HG02642 (cell line): Measurements from ENCODE around the gene GJE1.

Experiments used
- ATAC-seq: cut with Tn5 transposase; IDR thresholded peaks from one replicate; pipeline ENCODE4 v1.9.1; 2021; ENCODE audit warnings: mild to moderate bottlenecking; ENCODE audit not compliant: unreplicated experiment, poor library complexity

Gene GJE1

DNA sequence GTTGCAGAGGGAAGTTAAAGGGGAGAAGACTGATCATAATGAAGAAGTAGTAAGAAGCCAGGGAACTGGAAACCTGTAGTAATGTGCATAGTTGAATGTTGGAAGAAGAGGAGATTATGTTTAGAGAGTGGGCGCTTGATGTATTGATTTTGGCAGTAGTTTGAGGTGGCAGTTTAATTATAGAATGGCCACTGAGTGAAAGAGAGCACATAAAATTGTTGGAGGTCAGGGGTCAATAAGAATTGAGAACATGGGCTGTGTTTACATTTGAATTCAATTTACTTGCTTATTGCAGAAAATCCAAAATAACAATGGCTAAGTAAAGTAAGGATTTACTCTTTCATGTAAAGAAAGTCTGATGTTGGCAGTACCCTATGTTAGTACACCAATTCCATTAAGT, 30.1 kb downstream of the GJE1 start:
- ATAC-seq: no peak

GRCh38 chr6:142165227-142165626, 32.5 kb downstream of the GJE1 start:
- ATAC-seq: no peak

DNA sequence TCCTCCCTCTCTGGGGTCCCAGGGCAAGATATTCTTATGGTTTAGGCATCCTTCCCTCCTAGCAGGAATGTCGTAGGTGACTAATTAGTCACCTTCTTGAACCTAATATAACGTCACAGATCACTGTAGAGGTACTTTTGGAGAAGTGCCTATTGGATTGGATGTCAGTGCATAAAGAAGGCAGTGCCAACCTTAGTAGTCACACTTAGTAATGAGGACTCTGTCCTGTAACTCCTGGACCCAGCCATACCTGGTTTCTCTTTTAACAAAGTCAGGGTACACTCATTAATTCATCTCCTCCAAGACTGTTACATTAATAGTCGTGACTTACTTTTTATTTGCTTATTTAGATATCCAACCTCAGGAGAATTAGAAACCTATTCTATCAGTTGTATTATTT, 34.3 kb downstream of the GJE1 start:
- no peak for ATAC-seq

GRCh38 chr6:142167486-142167885, 34.8 kb downstream of the GJE1 start:
- no peak for ATAC-seq

- no peak for ATAC-seq
Observed at GRCh38 chr6:142171351-142171750, 38.6 kb downstream of the GJE1 start.

DNA sequence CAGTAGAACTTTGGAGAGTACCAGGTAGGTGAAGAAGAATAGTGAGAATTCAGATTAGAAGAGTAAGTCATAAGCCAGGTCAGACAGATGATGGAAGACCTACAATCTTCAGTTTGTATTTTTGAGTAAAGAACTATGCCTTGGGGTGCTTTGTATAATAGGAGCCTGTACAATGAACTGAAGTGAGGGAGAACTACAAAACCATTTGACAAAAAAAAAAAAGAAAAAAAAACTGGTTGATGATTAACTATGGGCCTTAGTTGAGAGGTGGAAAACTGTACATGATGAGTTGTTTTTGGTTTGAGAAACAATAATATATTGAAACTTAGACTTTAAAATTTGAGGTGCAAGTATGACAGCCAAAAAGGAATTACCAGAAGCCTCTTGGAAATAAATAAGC, 40.0 kb downstream of the GJE1 start:
- ATAC-seq: no peak

- no peak for ATAC-seq
Observed at GRCh38 chr6:142173980-142174379, 41.3 kb downstream of the GJE1 start.

GRCh38 chr6:142174703-142175102, 42.0 kb downstream of the GJE1 start:
- no peak for ATAC-seq

- ATAC-seq: no peak
Observed at GRCh38 chr6:142178129-142178528, 45.4 kb downstream of the GJE1 start.

GRCh38 chr6:142182004-142182403, 49.3 kb downstream of the GJE1 start:
- no peak for ATAC-seq

GRCh38 chr6:142183351-142183750, 50.6 kb downstream of the GJE1 start:
- no peak for ATAC-seq

DNA sequence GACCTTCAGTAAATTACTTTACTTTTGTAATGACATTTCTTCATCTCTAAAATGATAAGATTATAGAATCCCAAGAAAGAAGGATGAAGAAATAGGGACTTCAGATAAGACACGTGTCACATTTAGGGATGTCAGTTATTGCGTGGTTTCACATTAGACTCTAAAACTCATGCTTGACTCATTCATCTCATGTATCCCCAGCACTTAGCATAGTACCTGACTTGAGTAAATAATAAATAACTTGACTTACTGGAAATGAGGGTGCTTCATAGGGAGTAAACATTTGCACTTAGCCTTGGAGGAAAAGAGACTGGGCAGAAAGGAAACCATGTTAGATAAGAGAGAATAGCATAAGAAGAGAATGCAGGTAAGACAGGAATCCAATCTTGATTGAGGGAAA, 51.6 kb downstream of the GJE1 start:
- ATAC-seq: no peak
